Colon (tissue), 2 donors: ENCODE data around the gene TNFRSF17.

Experiments
- FAIRE-seq: peaks from 2 replicates; lab custom pipeline; 2012; peaks lifted over from hg19 to GRCh38; lab: Jason Lieb, UNC
- donor health status: control.
- donor health status: control.

The TNFRSF17 gene

DNA sequence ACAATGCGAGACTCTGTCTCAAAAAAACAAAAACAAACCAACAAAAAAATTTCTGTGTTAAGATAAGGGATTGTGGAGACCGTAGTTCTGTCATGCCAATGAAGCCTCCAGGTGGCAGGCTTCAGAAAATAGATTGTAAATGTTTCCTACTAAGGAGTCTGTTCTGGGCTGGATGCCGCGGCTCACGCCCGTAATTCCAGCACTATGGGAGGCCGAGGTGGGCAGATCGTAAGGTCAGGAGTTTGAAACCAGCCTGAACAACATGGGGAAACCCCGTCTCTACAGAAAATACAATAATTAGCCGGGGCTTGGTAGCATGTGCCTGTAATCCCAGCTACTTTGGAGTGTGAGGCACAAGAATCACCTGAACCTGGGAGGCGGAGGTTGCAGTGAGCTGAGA lies 7.1 kb downstream of the TNFRSF17 start:
- FAIRE-seq, result no peak

DNA sequence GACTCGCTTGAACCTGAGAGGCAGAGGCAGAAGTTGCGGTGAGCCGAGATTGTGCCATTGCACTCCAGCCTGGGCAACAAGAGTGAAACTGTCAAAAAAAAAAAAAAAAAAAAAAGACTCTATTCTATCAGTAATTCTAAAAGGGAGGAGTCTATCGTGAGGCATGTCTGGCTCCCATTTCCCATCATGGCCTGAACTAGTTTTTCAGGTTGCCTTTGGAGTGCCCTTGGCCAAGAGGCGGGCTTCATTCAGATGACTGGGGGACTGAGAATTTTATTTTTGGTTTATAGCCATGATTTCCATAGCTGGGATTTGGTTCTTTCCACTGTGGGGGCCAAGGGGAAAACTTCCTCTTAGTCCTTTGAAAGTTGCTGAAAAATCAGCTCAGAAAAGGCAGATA lies 8.1 kb downstream of the TNFRSF17 start:
- no peak for FAIRE-seq

DNA sequence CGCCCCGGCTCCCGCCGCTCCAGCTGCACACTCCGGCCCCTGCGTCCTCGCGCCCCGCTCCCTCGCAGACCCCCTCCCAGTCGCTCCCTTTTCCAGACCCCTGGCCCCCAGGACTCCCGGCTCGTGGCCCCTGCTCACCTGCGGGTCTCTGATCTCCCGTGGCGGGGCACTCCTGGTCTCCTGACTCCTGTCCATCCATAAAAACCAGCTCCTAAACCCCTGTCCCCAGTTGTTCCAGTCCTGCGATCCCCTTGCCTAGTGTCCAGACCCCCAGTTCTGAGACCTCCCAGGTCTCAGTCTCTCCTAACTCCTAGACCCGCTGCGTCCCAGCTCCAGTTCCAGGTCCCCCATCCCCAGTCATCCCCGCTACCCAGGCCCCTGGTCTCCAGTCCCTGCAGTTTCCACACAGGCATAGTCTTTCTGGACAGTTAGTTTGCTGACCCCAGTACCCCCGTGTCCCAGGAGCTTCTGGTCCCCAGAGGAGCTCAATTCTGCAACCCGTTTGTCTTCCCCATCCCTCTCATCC lies 11.9 kb downstream of the TNFRSF17 start:
- FAIRE-seq, result no peak

GRCh38 chr16:11977376-11978041 lies 12.5 kb downstream of the TNFRSF17 start:
- FAIRE-seq, result no peak

DNA sequence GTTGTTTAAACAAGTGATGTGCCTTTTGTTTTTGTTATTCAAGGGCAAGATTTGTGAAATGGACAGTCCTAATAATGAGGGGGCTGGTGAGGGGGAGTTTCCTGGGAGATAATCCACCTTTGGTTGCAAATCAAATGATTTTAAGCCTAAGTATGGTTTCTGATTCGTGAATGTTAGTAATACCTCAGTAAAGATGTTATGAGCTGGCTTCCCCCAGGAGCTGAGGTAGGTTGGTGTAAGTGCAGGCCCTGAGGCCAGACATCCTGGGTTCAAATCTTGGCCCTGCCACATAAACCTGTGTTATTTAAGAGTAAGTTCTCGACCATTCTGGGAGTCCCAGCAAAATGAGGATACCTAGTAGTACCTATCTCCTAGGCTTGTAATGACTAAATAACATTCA lies 13.1 kb downstream of the TNFRSF17 start:
- FAIRE-seq, result no peak

DNA sequence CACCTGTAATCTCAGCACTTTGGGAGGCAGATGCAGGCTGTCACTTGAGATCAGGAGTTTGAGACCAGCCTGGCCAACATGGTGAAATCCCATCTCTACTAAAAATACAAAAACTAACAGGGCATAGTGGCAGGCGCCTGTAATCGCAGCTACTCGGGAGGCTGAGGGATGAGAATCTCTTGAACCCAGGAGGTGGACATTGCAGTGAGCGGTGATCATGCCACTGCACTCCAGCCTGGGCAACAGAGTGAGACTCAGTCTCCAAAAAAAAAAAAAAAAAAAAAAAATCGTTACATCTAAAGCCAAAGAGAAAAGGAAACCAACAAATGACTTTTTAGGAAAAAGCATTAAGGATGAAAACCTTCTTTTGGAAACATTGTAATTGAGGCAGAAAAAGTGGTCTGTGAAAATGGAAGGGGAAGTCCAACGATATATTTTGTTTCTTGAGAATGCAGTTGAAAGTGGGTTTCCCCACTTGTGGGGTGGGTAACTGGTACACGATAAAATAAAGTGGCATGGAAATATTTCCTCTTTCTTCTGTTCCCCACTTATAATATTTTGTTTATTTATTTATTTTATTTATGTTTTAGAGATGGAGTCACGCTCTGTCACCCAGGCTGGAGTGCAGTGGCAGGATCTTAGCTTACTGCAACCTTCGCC lies 14.1 kb downstream of the TNFRSF17 start:
- FAIRE-seq, result no peak

GRCh38 chr16:11980136-11980844 lies 15.3 kb downstream of the TNFRSF17 start:
- no peak for FAIRE-seq

DNA sequence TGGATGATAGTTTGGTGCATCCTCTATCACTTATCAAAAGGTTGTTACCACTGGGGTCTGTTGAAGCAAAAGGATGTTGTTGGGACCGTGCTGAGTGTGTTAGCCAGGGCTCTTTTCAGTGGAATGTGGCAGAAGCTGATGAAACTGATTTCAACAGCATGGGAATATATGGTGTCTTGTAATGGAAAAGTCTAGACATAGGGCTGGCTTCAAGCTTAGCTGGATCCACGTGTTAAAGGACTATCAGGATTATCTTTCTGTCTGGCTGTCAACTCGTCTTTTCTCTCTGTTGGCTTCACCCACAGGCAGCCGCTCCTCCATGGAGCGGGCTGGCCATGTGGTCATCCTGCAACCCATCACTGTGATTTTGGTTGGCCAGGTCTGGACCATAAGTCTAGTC lies 20.2 kb downstream of the TNFRSF17 start:
- no peak for FAIRE-seq

DNA sequence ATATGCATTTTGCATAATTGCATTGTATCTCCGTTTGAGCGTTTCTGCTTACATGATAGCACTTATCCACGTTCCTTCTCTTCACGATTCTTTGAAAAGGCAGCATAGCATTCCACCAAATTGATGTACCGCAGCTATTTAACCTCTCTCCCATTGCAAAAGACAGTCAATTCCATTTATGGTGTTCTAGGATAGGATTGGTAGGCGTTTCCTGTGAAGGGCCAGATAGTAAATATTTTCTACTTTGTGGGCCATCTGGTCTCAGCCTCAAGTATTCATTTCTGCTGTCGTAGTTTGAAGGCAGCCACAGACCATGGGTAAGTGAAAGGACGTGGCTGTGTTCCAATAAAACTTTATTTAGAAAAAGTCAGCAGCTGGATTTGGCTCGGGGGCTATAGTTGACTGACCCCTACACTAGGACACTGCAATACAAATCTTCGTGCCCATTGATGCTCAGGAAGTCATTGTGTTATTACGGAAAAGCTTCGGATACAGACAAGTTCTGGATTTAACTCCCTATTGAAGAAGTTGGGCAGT lies 21.6 kb downstream of the TNFRSF17 start:
- FAIRE-seq, result no peak

- no peak for FAIRE-seq
Measured at GRCh38 chr16:11988258-11988978, 23.4 kb downstream of the TNFRSF17 start.

- no peak for FAIRE-seq
Measured at GRCh38 chr16:11990702-11991390, 25.8 kb downstream of the TNFRSF17 start.

GRCh38 chr16:11992008-11992584 lies 27.1 kb downstream of the TNFRSF17 start:
- no peak for FAIRE-seq

- no peak for FAIRE-seq
Measured at GRCh38 chr16:11992586-11993524, 27.8 kb downstream of the TNFRSF17 start.

DNA sequence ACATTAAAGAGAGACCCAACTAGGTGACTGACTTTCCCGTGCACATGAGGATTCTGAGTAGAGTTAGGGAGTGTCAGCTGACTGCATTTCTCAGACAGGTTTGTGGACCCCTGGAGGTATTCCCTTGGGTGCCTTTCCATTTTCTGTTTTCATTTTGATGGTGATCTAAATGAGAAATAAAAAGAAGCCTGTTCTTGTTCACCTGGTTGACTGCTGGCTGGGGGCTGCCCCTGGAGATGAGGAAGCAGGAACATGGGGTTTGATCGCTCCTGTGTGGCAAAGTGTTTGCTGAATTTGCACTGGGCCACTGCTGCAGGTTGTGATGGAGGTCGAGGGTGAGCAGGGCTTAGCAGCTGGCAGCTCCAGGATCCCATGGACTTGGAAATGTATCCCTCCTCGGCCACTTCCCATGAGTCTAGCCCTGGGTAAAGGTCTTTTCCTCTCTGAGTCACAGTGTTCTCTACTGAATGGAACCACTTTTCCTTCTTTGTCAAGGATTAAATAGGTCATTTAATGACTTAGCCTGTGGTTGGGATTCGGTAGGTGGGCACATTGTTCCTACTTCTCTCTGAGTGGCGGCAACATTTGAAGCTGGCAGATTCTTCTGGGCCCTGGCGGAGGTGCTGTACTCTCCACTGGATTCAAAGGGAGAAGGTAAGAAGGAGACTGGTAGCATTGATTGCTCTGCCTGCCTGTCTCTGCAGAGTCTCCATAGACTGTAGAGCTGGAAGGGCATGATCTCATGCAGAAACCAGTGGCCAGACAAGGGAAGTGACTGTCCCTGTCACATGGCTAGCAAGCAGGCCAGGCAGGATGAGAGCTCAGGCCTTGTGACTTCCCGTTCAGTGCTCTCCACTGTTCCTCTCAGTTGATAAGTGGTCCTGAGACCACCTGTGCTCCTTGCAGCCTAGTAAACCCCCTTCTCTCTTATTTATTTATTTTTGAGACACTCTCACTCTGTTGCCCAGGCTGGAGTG lies 29.4 kb downstream of the TNFRSF17 start:
- no peak for FAIRE-seq

GRCh38 chr16:11996433-11997330 lies 31.7 kb downstream of the TNFRSF17 start:
- no peak for FAIRE-seq

DNA sequence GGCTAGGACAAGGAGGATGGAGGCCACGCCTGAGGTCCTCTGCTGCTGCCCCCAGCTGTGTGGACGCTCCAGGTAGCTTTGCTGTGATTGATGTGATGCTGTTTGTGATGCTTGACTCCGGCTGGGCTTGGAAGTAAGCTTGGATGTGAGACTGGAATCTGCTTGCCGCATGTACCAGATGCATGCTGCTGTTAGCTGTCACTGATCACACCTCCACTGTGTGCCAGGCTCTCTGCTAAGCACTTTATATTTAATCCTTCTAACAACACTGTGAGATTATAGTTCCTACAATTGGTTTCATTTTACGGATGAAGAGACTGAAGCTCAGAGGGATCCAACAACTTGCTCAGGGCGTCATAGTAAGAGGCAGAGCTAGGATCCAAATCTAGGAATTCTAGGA lies 35.0 kb downstream of the TNFRSF17 start:
- no peak for FAIRE-seq

DNA sequence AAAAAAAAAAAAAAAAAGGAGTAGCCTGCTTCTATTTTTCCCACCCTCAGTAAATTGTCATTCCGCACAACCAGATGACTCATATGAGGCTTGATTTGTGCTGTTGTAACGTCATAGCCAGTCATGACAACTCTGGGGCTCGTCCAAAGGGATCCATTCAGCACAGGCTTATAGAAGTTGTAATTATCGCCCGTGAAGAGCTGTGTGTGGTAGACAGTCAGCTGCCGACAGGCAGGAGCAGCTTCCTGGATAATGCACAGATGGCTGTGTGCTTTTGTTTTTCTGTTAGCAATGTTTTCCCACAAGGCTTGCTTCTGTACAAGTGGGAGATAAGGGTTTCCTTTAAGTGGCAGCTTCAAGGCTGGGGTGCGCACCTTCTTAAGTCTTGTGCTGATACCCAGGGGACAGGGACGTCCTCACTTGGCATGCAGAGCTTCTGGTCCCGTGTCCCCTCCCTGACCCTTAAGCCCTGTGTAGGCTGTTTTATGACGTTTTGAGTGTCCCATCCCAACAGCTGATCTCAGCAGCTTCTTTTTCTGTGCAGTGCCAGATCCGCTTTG lies 37.5 kb downstream of the TNFRSF17 start:
- no peak for FAIRE-seq
